ENCODE data around the gene ACO1. TPM values are rescaled to one million over a fixed set of nuclear protein-coding genes. Genes with fewer than 3 reads are reported as not detected.

ACO1 gene
- total and polyA plus RNA-seq, 2 experiments from 2014 or later = 42.1 to 51.5 TPM

- Histone ChIP-seq H3K4me1 (ENCODE audit: low read depth) (no peaks in the 10 kb centered on the region), H3K9me3 (ENCODE audit: low read depth) (no peaks in the 10 kb centered on the region), H3K27me3 (no peaks in the 10 kb centered on the region), H3K27ac (no peak overlapping the region), H3K4me3 (no peak overlapping the region), H3K36me3 (no peaks in the 10 kb centered on the region)
- TF ChIP-seq CTCF (IDR thresholded peaks at IDR 0.05; ENCODE audit: low read depth, low read length) = no peak
- DNase-seq (ENCODE audit: low read depth in 1 of 2, low spot score in 1 of 2) = no peak
Observed at GRCh38 chr9:32393911-32394310, 9.5 kb downstream of the ACO1 start.

- H3K4me1 ChIP-seq (ENCODE audit: low read depth) = no peaks in the 10 kb centered on the region
- no peak overlapping the region for H3K27ac ChIP-seq
- H3K9me3 ChIP-seq (ENCODE audit: low read depth) = no peaks in the 10 kb centered on the region
- H3K27me3 ChIP-seq = no peaks in the 10 kb centered on the region
- no peak for DNase-seq (ENCODE audit: low read depth in 1 of 2, low spot score in 1 of 2)
- TF ChIP-seq CTCF (IDR thresholded peaks at IDR 0.05; ENCODE audit: low read depth, low read length) = no peak
- H3K36me3 ChIP-seq = no peaks in the 10 kb centered on the region
- no peak overlapping the region for H3K4me3 ChIP-seq
Observed at GRCh38 chr9:32394381-32395049, 10.1 kb downstream of the ACO1 start.

GRCh38 chr9:32395510-32396216 is 11.2 kb downstream of the ACO1 start:
- H3K4me1 ChIP-seq (ENCODE audit: low read depth) = no peaks in the 10 kb centered on the region
- H3K27ac ChIP-seq = no peak overlapping the region
- TF ChIP-seq CTCF (IDR thresholded peaks at IDR 0.05; ENCODE audit: low read depth, low read length) = peak; percentile 54
- no peak overlapping the region for H3K4me3 ChIP-seq
- DNase-seq (ENCODE audit: low read depth in 1 of 2, low spot score in 1 of 2) = peak in 1 of 2 donors; percentile 95
- H3K27me3 ChIP-seq = no peaks in the 10 kb centered on the region
- no peaks in the 10 kb centered on the region for H3K36me3 ChIP-seq
- H3K9me3 ChIP-seq (ENCODE audit: low read depth) = no peaks in the 10 kb centered on the region

- Histone ChIP-seq H3K4me1 (ENCODE audit: low read depth) (no peaks in the 10 kb centered on the region), H3K27me3 (no peaks in the 10 kb centered on the region), H3K9me3 (ENCODE audit: low read depth) (no peaks in the 10 kb centered on the region), H3K4me3 (no peak overlapping the region), H3K36me3 (no peaks in the 10 kb centered on the region), H3K27ac (no peak overlapping the region)
- DNase-seq (ENCODE audit: low read depth in 1 of 2, low spot score in 1 of 2) = no peak
- TF ChIP-seq CTCF (IDR thresholded peaks at IDR 0.05; ENCODE audit: low read depth, low read length) = no peak
Observed at GRCh38 chr9:32398207-32398606, 13.8 kb downstream of the ACO1 start.

GRCh38 chr9:32399110-32399815 is 14.8 kb downstream of the ACO1 start:
- TF ChIP-seq CTCF (IDR thresholded peaks at IDR 0.05; ENCODE audit: low read depth, low read length) = no peak
- Histone ChIP-seq H3K27ac (no peak overlapping the region), H3K9me3 (ENCODE audit: low read depth) (no peaks in the 10 kb centered on the region), H3K4me3 (no peak overlapping the region), H3K27me3 (no peaks in the 10 kb centered on the region), H3K4me1 (ENCODE audit: low read depth) (no peaks in the 10 kb centered on the region), H3K36me3 (no peaks in the 10 kb centered on the region)
- DNase-seq (ENCODE audit: low read depth in 1 of 2, low spot score in 1 of 2) = no peak
